GM23338 (cell line): ENCODE measurements around the gene ACADS. TPM values are rescaled to one million over a fixed set of nuclear protein-coding genes. Genes with fewer than 3 reads are reported as not detected.

Source experiments
- ATAC-seq: fragments of 200-7000 bp; cut with Tn5 transposase; 3 replicates; pipeline ENCODE4 v1.9.1; 2020
- DNase-seq: peaks from one replicate; pipeline ENCODE4 v3.0.0-alpha.2; 2015; ENCODE audit warnings: low spot score
- H2AFZ ChIP-seq: fragments of 200-600 bp; sonication (generic); 2 replicates; pipeline ENCODE4 v1.8.0; 2016; ENCODE audit warnings: antibody characterized with exemption, mild to moderate bottlenecking, moderate library complexity
- H3F3A ChIP-seq: fragments of 200-600 bp; sonication (generic); replicated peaks from 2 replicates; pipeline ENCODE4 v1.8.0; 2017; ENCODE audit warnings: antibody characterized with exemption, mixed run types, low read depth
- H3K27ac ChIP-seq: fragments of 200-600 bp; sonication (generic); 2 replicates; pipeline ENCODE4 v1.6.1; 2016; ENCODE audit warnings: low read depth
- H3K27me3 ChIP-seq: fragments of 200-600 bp; sonication (generic); 2 replicates; pipeline ENCODE4 v1.8.0; 2016; ENCODE audit warnings: mild to moderate bottlenecking, mixed run types, moderate library complexity; ENCODE audit not compliant: insufficient read depth
- H3K36me3 ChIP-seq: fragments of 200-600 bp; sonication (generic); 2 replicates; pipeline ENCODE4 v1.8.0; 2016; ENCODE audit warnings: mild to moderate bottlenecking; ENCODE audit not compliant: insufficient read depth
- H3K4me1 ChIP-seq: fragments of 200-600 bp; sonication (generic); 2 replicates; pipeline ENCODE4 v1.8.0; 2016; ENCODE audit warnings: mild to moderate bottlenecking, moderate library complexity; ENCODE audit not compliant: insufficient read depth
- H3K4me2 ChIP-seq: fragments of 200-600 bp; sonication (generic); 2 replicates; pipeline ENCODE4 v1.7.1; 2017; ENCODE audit warnings: mixed run types
- H3K4me3 ChIP-seq: fragments of 200-600 bp; sonication (generic); 2 replicates; pipeline ENCODE4 v1.6.1; 2016; ENCODE audit warnings: mixed run types
- H3K79me2 ChIP-seq: fragments of 200-600 bp; sonication (generic); replicated peaks from 2 replicates; pipeline ENCODE4 v1.8.0; 2017; ENCODE audit warnings: mild to moderate bottlenecking; ENCODE audit not compliant: insufficient read depth
- H3K9me2 ChIP-seq: fragments of 200-600 bp; sonication (generic); 2 replicates; pipeline ENCODE4 v1.8.0; 2017; ENCODE audit not compliant: insufficient read depth
- H4K20me1 ChIP-seq: fragments of 200-600 bp; sonication (generic); replicated peaks from 2 replicates; pipeline ENCODE4 v1.8.0; 2017; ENCODE audit warnings: mild to moderate bottlenecking; ENCODE audit not compliant: insufficient read depth
- H3K27ac Mint-ChIP-seq: 2 replicates; pipeline ENCODE4 v1.8.0; 2020; ENCODE audit warnings: inconsistent platforms, mild to moderate bottlenecking, moderate library complexity, mixed read lengths
- H3K27me3 Mint-ChIP-seq: 3 replicates; pipeline ENCODE4 v1.8.0; 2022; ENCODE audit warnings: low read depth, mild to moderate bottlenecking, moderate library complexity, mixed read lengths, inconsistent platforms; ENCODE audit not compliant: insufficient read depth, poor library complexity
- H3K36me3 Mint-ChIP-seq: 3 replicates; pipeline ENCODE4 v1.8.0; 2021; ENCODE audit warnings: low read depth, mild to moderate bottlenecking, inconsistent platforms, moderate library complexity, mixed read lengths
- H3K4me1 Mint-ChIP-seq: 3 replicates; pipeline ENCODE4 v1.8.0; 2020; ENCODE audit warnings: mild to moderate bottlenecking, inconsistent platforms, mixed read lengths
- H3K4me3 Mint-ChIP-seq: 3 replicates; pipeline ENCODE4 v1.8.0; 2021; ENCODE audit warnings: moderate library complexity, mild to moderate bottlenecking, inconsistent platforms, mixed read lengths
- H3K9me3 Mint-ChIP-seq: 3 replicates; pipeline ENCODE4 v1.8.0; 2020; ENCODE audit warnings: moderate library complexity, mild to moderate bottlenecking, inconsistent platforms, mixed read lengths
- CREB1 ChIP-seq: fragments of 250-450 bp; sonication (Bioruptor Pico); IDR thresholded peaks from 2 replicates; pipeline ENCODE4 v1.5.0; 2020; ENCODE audit warnings: low read depth, mild to moderate bottlenecking, moderate library complexity
- EZH2 ChIP-seq: fragments of 200-600 bp; sonication (generic); IDR thresholded peaks from one replicate; pipeline ENCODE4 v1.8.0; 2017; ENCODE audit warnings: antibody characterized with exemption, mild to moderate bottlenecking, low read depth; ENCODE audit not compliant: unreplicated experiment
- EZH2phosphoT487 ChIP-seq: fragments of 200-600 bp; sonication (generic); IDR thresholded peaks from one replicate; pipeline ENCODE4 v1.8.1; 2018; ENCODE audit warnings: antibody characterized with exemption; ENCODE audit not compliant: unreplicated experiment
- JUNB ChIP-seq: IDR thresholded peaks from one replicate; pipeline ENCODE4 v1.6.1; 2016; ENCODE audit warnings: antibody characterized with exemption; ENCODE audit not compliant: unreplicated experiment
- NANOG ChIP-seq: IDR thresholded peaks from 2 replicates; pipeline ENCODE4 v1.6.1; 2016; ENCODE audit warnings: antibody characterized with exemption, borderline replicate concordance
- POLR2AphosphoS5 ChIP-seq: IDR thresholded peaks from 2 replicates; pipeline ENCODE4 v1.6.1; 2016; ENCODE audit warnings: antibody characterized with exemption, low read depth
- ZNF114 ChIP-seq: fragments of 250-450 bp; sonication (Bioruptor Pico); IDR thresholded peaks from 2 replicates; pipeline ENCODE4 v1.5.0; 2020; ENCODE audit warnings: mild to moderate bottlenecking, moderate library complexity
- ZNF331 ChIP-seq: fragments of 250-450 bp; sonication (Bioruptor Pico); IDR thresholded peaks from 2 replicates; pipeline ENCODE4 v1.5.0; 2020; ENCODE audit warnings: low read depth, mild to moderate bottlenecking, moderate library complexity
- ZNF462 ChIP-seq: fragments of 250-450 bp; sonication (Bioruptor Pico); IDR thresholded peaks from 2 replicates; pipeline ENCODE4 v1.5.0; 2020; ENCODE audit warnings: mild to moderate bottlenecking, moderate library complexity
- polyA plus RNA-seq: library from polyadenylated mRNA; unstranded; fragments of >200 nt; fragmentation: Nextera tagmentation; extraction: Ambion mirVana; gene quantifications from 2 replicates; pipeline ENCODE4 v1.2.1, GENCODE V29; 2016
- total RNA-seq: library from RNA; depleted of rRNA; stranded (reverse); fragments of >200 nt; shearing (Covaris generic); gene quantifications from 2 replicates; pipeline ENCODE4 v1.2.3, GENCODE V29; 2014
- TF ChIP-seq, protein P1 (sequence below): IDR thresholded peaks from one replicate; pipeline ENCODE4 v1.6.1; 2018; ENCODE audit warnings: antibody characterized with exemption; ENCODE audit not compliant: unreplicated experiment
- TF ChIP-seq, protein P2 (sequence below): IDR thresholded peaks from 2 replicates; pipeline ENCODE4 v1.6.1; 2016; ENCODE audit warnings: antibody characterized with exemption

The ACADS gene
- total and polyA plus RNA-seq, 2 experiments from 2014 or later: 3.1 to 5.7 TPM

DNA sequence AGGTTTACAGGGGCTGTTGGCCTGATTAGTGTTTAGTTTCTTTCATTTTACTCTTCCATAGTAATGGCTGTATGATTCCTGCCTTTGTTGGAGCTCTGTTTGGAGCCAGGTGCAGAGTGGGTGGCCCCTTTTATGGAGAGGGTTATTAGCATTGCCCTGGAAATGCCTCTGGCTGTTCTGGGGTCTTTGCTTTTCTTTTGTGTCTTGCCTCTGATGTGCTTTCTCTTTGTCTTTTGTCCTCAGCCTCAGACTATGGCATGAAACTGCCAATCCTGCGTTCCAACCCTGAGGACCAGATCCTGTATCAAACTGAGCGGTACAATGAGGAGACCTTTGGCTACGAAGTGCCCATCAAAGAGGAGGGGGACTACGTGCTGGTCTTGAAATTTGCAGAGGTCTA is 31.8 kb upstream of the ACADS start (continued):
- TF ChIP-seq, protein P1, sequence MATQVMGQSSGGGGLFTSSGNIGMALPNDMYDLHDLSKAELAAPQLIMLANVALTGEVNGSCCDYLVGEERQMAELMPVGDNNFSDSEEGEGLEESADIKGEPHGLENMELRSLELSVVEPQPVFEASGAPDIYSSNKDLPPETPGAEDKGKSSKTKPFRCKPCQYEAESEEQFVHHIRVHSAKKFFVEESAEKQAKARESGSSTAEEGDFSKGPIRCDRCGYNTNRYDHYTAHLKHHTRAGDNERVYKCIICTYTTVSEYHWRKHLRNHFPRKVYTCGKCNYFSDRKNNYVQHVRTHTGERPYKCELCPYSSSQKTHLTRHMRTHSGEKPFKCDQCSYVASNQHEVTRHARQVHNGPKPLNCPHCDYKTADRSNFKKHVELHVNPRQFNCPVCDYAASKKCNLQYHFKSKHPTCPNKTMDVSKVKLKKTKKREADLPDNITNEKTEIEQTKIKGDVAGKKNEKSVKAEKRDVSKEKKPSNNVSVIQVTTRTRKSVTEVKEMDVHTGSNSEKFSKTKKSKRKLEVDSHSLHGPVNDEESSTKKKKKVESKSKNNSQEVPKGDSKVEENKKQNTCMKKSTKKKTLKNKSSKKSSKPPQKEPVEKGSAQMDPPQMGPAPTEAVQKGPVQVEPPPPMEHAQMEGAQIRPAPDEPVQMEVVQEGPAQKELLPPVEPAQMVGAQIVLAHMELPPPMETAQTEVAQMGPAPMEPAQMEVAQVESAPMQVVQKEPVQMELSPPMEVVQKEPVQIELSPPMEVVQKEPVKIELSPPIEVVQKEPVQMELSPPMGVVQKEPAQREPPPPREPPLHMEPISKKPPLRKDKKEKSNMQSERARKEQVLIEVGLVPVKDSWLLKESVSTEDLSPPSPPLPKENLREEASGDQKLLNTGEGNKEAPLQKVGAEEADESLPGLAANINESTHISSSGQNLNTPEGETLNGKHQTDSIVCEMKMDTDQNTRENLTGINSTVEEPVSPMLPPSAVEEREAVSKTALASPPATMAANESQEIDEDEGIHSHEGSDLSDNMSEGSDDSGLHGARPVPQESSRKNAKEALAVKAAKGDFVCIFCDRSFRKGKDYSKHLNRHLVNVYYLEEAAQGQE: no peak
- TF ChIP-seq POLR2AphosphoS5 (no peak), EZH2phosphoT487 (no peak)

DNA sequence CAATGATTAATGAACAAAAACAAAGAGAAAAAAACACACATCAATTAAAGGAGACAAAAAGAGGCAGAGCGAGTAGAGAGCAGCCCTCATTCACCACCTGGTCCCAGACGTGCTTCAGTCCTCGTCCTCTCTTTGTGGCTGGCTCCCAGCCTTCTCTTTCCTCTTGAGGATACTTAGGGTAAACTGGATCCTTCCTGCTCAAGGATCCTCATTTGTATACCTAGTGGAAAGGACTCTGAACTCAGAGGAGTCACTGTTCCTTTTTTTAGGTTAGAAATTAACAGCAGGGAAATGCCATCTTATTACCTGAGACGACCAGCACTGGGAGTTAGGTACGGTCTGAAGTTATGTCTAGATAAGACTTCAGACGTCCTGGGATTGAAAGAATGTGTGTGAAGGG is 29.0 kb upstream of the ACADS start:
- H3K9me3 Mint-ChIP-seq: no peaks in the 10 kb centered on the region
- Histone ChIP-seq H3K27ac (no peak overlapping the region), H3K27me3 (no peaks in the 10 kb centered on the region), H3K4me1 (peaks cover 29% of the 10 kb centered on the region), H3K79me2 (peaks cover 61% of the 10 kb centered on the region), H3K36me3 (peaks cover 52% of the 10 kb centered on the region), H3K4me3 (no peak overlapping the region), H3K9me2 (no peaks in the 10 kb centered on the region), H4K20me1 (peaks cover 38% of the 10 kb centered on the region), H3K4me2 (no peak overlapping the region), H2AFZ (no peak overlapping the region), H3F3A (peaks cover 15% of the 10 kb centered on the region; the same call in 1 of the 2 replicates)
- no peak overlapping the region for H3K27ac Mint-ChIP-seq
- DNase-seq: no peak
- peaks cover 72% of the 10 kb centered on the region for H3K36me3 Mint-ChIP-seq
- no peak for ATAC-seq
- peaks cover 3% of the 10 kb centered on the region for H3K27me3 Mint-ChIP-seq
- no peak overlapping the region for H3K4me3 Mint-ChIP-seq
- peaks cover 25% of the 10 kb centered on the region for H3K4me1 Mint-ChIP-seq
- TF ChIP-seq POLR2AphosphoS5 (no peak), EZH2 (no peak), ZNF114 (no peak), JUNB (no peak), NANOG (no peak), CREB1 (CRISPR knock-in tag) (no peak), ZNF331 (CRISPR knock-in tag) (no peak), ZNF462 (no peak), EZH2phosphoT487 (no peak)
- TF ChIP-seq, protein P1: no peak
- TF ChIP-seq, protein P2, sequence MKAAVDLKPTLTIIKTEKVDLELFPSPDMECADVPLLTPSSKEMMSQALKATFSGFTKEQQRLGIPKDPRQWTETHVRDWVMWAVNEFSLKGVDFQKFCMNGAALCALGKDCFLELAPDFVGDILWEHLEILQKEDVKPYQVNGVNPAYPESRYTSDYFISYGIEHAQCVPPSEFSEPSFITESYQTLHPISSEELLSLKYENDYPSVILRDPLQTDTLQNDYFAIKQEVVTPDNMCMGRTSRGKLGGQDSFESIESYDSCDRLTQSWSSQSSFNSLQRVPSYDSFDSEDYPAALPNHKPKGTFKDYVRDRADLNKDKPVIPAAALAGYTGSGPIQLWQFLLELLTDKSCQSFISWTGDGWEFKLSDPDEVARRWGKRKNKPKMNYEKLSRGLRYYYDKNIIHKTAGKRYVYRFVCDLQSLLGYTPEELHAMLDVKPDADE: no peak
